HG02970 (cell line): ENCODE measurements around the gene IGFBP4.

Experiments
- ATAC-seq: cut with Tn5 transposase; IDR thresholded peaks from one replicate; pipeline ENCODE4 v1.9.1; 2021; ENCODE audit warnings: mild to moderate bottlenecking, moderate library complexity, moderate number of reproducible peaks; ENCODE audit not compliant: unreplicated experiment, low FRiP score

IGFBP4 gene

GRCh38 chr17:40452921-40453378 is 9.7 kb downstream of the IGFBP4 start:
- no peak for ATAC-seq

- ATAC-seq: no peak
Measured at GRCh38 chr17:40453881-40454612, 10.8 kb downstream of the IGFBP4 start.

GRCh38 chr17:40454613-40454995 is 11.4 kb downstream of the IGFBP4 start:
- no peak for ATAC-seq

- no peak for ATAC-seq
Measured at GRCh38 chr17:40456396-40456951, 13.2 kb downstream of the IGFBP4 start.

GRCh38 chr17:40457369-40457768 is 14.1 kb downstream of the IGFBP4 start:
- no peak for ATAC-seq

- no peak for ATAC-seq
Measured at GRCh38 chr17:40457964-40458791, 14.9 kb downstream of the IGFBP4 start.

- no peak for ATAC-seq
Measured at GRCh38 chr17:40458851-40459482, 15.7 kb downstream of the IGFBP4 start.

- ATAC-seq: no peak
Measured at GRCh38 chr17:40459636-40460603, 16.7 kb downstream of the IGFBP4 start.

GRCh38 chr17:40460604-40460967 is 17.3 kb downstream of the IGFBP4 start:
- no peak for ATAC-seq

- no peak for ATAC-seq
Measured at GRCh38 chr17:40460968-40461731, 17.9 kb downstream of the IGFBP4 start.

GRCh38 chr17:40461732-40462342 is 18.6 kb downstream of the IGFBP4 start:
- ATAC-seq: no peak

GRCh38 chr17:40462343-40463121 is 19.3 kb downstream of the IGFBP4 start:
- ATAC-seq: no peak

- ATAC-seq: no peak
Measured at GRCh38 chr17:40463122-40463550, 19.9 kb downstream of the IGFBP4 start.

GRCh38 chr17:40464392-40464855 is 21.2 kb downstream of the IGFBP4 start:
- ATAC-seq: no peak

GRCh38 chr17:40466298-40466971 is 23.2 kb downstream of the IGFBP4 start:
- no peak for ATAC-seq

- ATAC-seq: no peak
Measured at GRCh38 chr17:40467281-40467867, 24.1 kb downstream of the IGFBP4 start.

GRCh38 chr17:40468560-40468959 is 25.3 kb downstream of the IGFBP4 start:
- no peak for ATAC-seq
